NB4 (cell line): Measurements from ENCODE around the gene OIT3.

Experiments used
- CTCF ChIP-seq: IDR thresholded peaks from one replicate; pipeline ENCODE4 v1.5.1; 2012; ENCODE audit warnings: low read depth, low read length
- POLR2A ChIP-seq: IDR thresholded peaks from 2 replicates; pipeline ENCODE4 v1.6.1; 2011; ENCODE audit warnings: mild to moderate bottlenecking; ENCODE audit not compliant: insufficient read length; ENCODE audit errors: extremely low read depth

DNA sequence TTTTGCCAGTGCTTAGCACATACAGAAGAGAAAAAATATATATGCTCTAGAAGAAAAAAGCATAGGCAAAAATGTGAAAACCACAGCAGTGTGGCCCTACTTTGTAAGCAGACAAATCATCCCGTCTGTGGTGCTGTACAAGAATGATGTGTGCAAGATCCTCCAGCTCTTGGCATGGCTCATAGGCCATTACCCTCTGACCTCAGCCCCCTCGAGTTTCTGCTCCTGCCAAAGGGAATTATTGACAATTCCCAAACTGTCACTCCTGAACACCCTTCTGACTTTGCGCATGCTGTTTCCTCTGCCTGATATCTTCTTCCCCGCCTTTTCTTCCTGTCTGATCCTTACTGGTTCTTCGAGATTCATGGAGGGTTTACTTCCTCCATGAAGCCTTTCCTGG lies 33.9 kb downstream of the OIT3 start:
- no peak for TF ChIP-seq CTCF
- TF ChIP-seq POLR2A = no peak
